ENCODE results near the gene WSB1. TPM values are rescaled to one million over a fixed set of nuclear protein-coding genes. Genes with fewer than 3 reads are reported as not detected.

The WSB1 gene
- total and polyA plus RNA-seq, 2 experiments from 2014 or later = 161 to 214 TPM

GRCh38 chr17:27329146-27329805, 35.4 kb downstream of the WSB1 start:
- Histone ChIP-seq H3K4me2 (no peak overlapping the region), H2AFZ (no peak overlapping the region), H3K9me2 (replicated peaks; ENCODE audit: insufficient read depth) (no peaks in the 10 kb centered on the region), H3K79me2 (no peaks in the 10 kb centered on the region), H4K20me1 (ENCODE audit: insufficient read depth, poor library complexity, severe bottlenecking) (no peaks in the 10 kb centered on the region), H3K27ac (no peak overlapping the region), H3K4me3 (no peak overlapping the region), H3K27me3 (no peaks in the 10 kb centered on the region), H3K9me3 (ENCODE audit: low read depth) (no peaks in the 10 kb centered on the region), H3K4me1 (ENCODE audit: insufficient read depth) (peaks cover 15% of the 10 kb centered on the region), H3K36me3 (replicated peaks; ENCODE audit: insufficient read depth, low read depth) (no peaks in the 10 kb centered on the region)
- DNase-seq (ENCODE audit: low spot score) = no peak
- TF ChIP-seq EZH2 (IDR thresholded peaks at IDR 0.05; ENCODE audit: borderline replicate concordance) = no peak
- no peak for TF ChIP-seq EZH2phosphoT487 (IDR thresholded peaks at IDR 0.05; ENCODE audit: low read depth, severe bottlenecking, unreplicated experiment)
- TF ChIP-seq, protein P1, sequence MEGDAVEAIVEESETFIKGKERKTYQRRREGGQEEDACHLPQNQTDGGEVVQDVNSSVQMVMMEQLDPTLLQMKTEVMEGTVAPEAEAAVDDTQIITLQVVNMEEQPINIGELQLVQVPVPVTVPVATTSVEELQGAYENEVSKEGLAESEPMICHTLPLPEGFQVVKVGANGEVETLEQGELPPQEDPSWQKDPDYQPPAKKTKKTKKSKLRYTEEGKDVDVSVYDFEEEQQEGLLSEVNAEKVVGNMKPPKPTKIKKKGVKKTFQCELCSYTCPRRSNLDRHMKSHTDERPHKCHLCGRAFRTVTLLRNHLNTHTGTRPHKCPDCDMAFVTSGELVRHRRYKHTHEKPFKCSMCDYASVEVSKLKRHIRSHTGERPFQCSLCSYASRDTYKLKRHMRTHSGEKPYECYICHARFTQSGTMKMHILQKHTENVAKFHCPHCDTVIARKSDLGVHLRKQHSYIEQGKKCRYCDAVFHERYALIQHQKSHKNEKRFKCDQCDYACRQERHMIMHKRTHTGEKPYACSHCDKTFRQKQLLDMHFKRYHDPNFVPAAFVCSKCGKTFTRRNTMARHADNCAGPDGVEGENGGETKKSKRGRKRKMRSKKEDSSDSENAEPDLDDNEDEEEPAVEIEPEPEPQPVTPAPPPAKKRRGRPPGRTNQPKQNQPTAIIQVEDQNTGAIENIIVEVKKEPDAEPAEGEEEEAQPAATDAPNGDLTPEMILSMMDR (IDR thresholded peaks at IDR 0.05; ENCODE audit: poor library complexity) = no peak
- 85% methylated on average over 8 of the region's 8 CpGs for WGBS (ENCODE audit: low lambda C conversion rate, missing lambda C conversion rate)

DNA sequence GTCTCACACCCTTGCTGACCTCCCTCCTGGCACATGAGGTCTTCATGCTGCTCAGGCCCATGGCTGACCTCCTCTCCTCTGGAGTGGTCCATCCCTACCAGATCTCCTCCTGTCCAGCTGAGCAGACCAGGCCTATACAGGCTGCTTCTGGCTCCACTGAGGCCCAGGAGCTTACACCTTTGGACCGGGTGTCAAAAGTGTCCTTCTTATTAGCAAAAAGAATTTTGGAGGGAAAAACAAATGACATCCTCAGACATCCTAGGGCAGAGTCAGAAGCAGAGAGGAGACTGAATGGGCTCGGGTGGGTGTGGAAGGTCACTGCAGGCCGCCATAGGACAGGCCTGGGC, 38.1 kb downstream of the WSB1 start:
- Histone ChIP-seq H3K9me3 (ENCODE audit: low read depth) (no peaks in the 10 kb centered on the region), H2AFZ (no peak overlapping the region), H3K4me1 (ENCODE audit: insufficient read depth) (peaks cover 15% of the 10 kb centered on the region), H3K36me3 (replicated peaks; ENCODE audit: insufficient read depth, low read depth) (no peaks in the 10 kb centered on the region), H4K20me1 (ENCODE audit: insufficient read depth, poor library complexity, severe bottlenecking) (no peaks in the 10 kb centered on the region), H3K4me2 (peak overlapping the region; percentile 67), H3K79me2 (no peaks in the 10 kb centered on the region), H3K27ac (peak overlapping the region; percentile 76), H3K9me2 (replicated peaks; ENCODE audit: insufficient read depth) (no peaks in the 10 kb centered on the region), H3K4me3 (no peak overlapping the region), H3K27me3 (no peaks in the 10 kb centered on the region)
- 87% methylated on average over 3 of the region's 3 CpGs for WGBS (ENCODE audit: low lambda C conversion rate, missing lambda C conversion rate)
- TF ChIP-seq EZH2 (IDR thresholded peaks at IDR 0.05; ENCODE audit: borderline replicate concordance) (no peak), EZH2phosphoT487 (IDR thresholded peaks at IDR 0.05; ENCODE audit: low read depth, severe bottlenecking, unreplicated experiment) (no peak)
- TF ChIP-seq, protein P1 (IDR thresholded peaks at IDR 0.05; ENCODE audit: poor library complexity) = no peak
- DNase-seq (ENCODE audit: low spot score) = no peak

- 3% methylated on average over 46 of the region's 52 CpGs for WGBS (ENCODE audit: low lambda C conversion rate, missing lambda C conversion rate)
- TF ChIP-seq EZH2phosphoT487 (IDR thresholded peaks at IDR 0.05; ENCODE audit: low read depth, severe bottlenecking, unreplicated experiment) = no peak
- no peak for TF ChIP-seq EZH2 (IDR thresholded peaks at IDR 0.05; ENCODE audit: borderline replicate concordance)
- TF ChIP-seq, protein P1 (IDR thresholded peaks at IDR 0.05; ENCODE audit: poor library complexity) = peak; percentile 99
Observed at GRCh38 chr17:27332485-27333409, 38.8 kb downstream of the WSB1 start.

More at GRCh38 chr17:27332485-27333409, 38.8 kb downstream of the WSB1 start:
- peak overlapping the region; percentile 76 for H3K27ac ChIP-seq
- no peaks in the 10 kb centered on the region for H3K9me3 ChIP-seq (ENCODE audit: low read depth)
- peak; percentile 99 for DNase-seq (ENCODE audit: low spot score)
- no peaks in the 10 kb centered on the region for H4K20me1 ChIP-seq (ENCODE audit: insufficient read depth, poor library complexity, severe bottlenecking)
- H3K79me2 ChIP-seq = no peaks in the 10 kb centered on the region
- H3K27me3 ChIP-seq = no peaks in the 10 kb centered on the region
- H2AFZ ChIP-seq = peak overlapping the region; percentile 78
- peaks cover 15% of the 10 kb centered on the region for H3K4me1 ChIP-seq (ENCODE audit: insufficient read depth)
- H3K4me2 ChIP-seq = peak overlapping the region; percentile 67
- no peaks in the 10 kb centered on the region for H3K36me3 ChIP-seq (replicated peaks; ENCODE audit: insufficient read depth, low read depth)
- H3K9me2 ChIP-seq (replicated peaks; ENCODE audit: insufficient read depth) = no peaks in the 10 kb centered on the region
- peak overlapping the region; percentile 0 for H3K4me3 ChIP-seq
